HG03108 (cell line): Measurements from ENCODE around the gene CMTM7.

Source experiments
- ATAC-seq: cut with Tn5 transposase; IDR thresholded peaks from one replicate; pipeline ENCODE4 v1.9.1; 2021; ENCODE audit warnings: moderate library complexity; ENCODE audit not compliant: unreplicated experiment

Gene CMTM7

GRCh38 chr3:32411442-32411841, 19.8 kb downstream of the CMTM7 start:
- no peak for ATAC-seq

- ATAC-seq: no peak
Observed at GRCh38 chr3:32412887-32413286, 21.2 kb downstream of the CMTM7 start.

GRCh38 chr3:32413845-32414521, 22.3 kb downstream of the CMTM7 start:
- ATAC-seq: no peak

- ATAC-seq: no peak
Observed at GRCh38 chr3:32414522-32415202, 23.0 kb downstream of the CMTM7 start.

- no peak for ATAC-seq
Observed at GRCh38 chr3:32419742-32420125, 28.1 kb downstream of the CMTM7 start.

DNA sequence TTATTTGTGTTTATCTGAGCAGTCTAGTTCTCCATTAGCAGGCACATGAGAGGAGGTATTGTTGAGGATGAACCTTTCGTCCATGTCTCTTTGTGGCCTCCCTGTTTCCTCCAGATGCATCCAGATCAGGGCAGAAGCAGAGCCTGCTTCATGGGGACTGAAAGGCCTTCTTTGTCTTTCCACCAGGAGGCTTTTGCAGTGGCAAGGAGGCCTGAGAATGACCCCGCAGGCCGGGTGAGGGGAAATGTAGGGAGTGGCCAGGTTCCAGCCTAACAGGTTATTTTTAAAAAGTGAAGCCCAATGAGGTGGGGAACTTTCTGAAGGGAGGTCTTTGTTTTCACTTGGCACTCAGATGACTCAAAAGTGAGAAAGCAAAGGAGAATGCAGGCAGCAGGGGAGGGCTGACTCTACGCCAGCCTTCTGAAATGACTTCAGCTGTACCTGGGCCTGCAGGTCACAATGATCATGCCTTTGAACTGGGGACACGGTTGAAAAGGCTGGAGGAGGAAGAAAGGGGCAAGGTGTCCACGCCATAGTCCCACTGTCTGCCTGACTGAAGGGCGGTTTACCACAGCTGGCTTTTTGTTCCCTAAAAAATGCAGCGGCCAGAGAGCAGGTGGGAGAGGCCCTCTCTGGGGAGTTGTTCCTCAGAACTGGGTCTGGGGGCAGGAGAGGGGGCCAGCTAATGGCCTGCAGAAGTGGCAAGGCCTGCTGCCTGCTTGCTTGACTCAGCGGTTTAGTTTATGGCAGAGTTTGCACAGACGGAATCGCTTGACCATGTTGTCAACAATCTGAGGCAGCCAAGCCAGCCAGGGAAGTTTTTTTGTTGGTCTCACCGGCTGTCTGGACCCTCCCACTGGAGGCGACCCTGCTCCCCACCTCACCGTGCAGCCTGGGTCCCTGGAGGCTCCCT, 28.7 kb downstream of the CMTM7 start:
- peak; percentile 80 for ATAC-seq

DNA sequence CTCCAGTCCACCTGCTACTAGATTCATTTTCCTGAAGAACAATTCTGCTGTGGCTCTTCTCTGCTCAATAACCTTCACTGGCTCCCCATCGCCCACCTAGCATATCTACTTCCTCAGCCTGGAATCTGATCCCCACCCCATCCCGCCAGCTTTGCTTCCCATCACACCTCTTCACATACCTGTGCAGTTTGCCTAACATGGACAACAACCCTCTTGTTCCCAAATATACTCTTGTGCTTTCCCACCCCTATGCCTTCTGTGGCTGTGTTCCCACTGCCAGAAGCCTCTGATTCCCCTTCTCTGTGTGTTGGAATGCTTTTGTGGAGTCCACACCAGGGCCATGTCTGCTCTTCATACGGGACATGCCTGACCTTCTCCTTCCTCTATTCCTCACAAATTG, 29.5 kb downstream of the CMTM7 start:
- no peak for ATAC-seq

DNA sequence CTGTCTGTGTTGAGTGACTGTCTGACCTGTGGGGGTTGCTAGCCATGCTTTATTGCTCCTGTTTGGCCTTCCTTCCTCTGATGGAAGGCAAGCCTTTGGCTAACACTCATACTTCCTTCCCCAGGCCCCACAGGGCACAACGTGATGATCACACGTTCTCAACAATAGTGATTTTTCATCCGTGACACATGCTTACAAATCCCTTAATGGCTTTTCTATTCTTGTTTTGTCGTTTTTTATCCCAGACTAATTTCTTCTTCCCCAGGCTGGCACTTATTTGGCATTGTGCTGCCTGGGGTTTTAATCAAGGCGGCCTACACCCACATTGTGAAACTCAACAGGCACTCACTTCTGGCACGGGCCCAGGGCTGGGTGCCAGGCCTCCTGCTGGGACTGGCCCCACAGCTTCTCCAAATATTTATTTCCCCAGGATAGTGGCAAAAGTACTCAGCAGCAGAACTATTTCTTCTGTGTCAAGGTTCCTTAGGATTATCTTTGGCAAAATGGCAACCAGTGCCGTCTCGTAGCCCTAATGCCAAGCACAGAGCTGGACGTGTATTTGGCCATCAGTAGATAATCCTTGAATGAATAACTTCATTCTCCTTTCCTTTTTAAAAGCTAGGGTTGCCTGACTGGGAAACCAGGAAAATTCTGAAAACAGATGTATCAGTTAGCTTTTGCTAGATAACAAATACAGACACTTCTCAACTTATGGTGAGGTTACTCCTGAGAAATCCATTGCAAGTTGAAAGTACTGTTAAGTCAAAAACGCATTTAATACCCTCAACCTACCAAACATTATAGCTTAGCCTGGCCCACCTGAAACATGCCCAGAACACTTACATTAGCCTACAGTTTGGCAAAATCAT, 30.6 kb downstream of the CMTM7 start:
- no peak for ATAC-seq

GRCh38 chr3:32422943-32423342, 31.3 kb downstream of the CMTM7 start:
- ATAC-seq: no peak

GRCh38 chr3:32423534-32423933, 31.9 kb downstream of the CMTM7 start:
- ATAC-seq: no peak

DNA sequence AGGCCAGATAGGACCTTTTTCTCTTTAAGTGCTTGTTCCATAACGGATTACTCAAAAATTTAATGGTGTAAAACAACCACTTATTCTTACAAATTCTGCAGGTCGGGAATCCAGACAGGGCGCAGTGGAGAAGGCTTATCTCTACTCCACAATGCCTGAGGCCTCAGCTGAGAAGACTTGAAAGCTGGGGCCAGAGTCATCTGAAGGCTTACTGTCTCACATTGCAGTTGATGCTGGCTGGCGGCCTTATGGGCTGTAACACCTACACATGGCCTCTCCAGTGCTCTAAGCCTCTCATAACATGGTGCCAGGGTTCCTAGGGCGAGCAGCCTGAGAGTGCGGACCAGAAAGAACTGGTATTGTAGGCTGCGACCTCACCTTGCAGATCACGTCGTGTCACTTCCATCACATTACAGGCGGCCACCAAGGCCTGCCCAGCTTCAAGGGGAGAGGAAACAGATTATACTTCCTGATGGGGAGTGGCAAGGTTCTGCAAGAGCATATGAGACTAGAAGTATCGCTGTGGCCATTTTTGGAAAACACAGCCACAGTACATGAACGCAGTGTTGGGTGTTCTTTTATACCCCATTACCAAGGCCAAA, 32.4 kb downstream of the CMTM7 start:
- ATAC-seq: no peak

DNA sequence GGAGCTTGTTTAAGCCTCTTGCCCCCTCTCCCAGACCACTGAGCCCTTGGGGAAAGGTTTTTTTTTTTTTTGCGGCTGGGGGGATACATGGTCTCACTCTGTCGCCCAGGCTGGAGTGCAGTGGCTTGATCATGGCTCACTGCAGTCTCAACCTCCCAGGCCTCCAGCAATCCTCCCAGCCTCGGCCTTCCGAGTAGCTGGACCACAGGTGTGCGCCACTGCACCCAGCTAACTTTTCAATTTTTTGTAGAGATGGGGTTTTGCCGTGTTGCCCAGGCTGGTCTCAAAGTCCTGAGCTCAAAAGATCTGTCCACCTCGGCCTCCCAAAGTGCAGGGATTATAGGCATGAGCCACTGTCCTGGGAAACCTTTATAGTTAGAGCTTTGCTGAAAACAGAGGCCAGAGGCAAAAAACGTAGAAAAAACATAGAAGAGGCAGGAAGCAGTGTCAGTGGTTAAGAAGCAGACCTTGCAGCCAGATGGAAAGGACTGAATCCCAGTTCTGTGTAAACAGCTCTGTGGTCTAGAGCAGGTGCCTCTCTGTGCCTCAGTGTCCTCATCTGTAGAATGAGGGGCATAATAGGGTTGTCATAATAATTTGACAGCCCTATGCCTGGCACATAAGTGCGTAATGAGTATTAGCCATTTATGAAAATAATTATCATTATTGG, 33.1 kb downstream of the CMTM7 start:
- ATAC-seq: no peak

DNA sequence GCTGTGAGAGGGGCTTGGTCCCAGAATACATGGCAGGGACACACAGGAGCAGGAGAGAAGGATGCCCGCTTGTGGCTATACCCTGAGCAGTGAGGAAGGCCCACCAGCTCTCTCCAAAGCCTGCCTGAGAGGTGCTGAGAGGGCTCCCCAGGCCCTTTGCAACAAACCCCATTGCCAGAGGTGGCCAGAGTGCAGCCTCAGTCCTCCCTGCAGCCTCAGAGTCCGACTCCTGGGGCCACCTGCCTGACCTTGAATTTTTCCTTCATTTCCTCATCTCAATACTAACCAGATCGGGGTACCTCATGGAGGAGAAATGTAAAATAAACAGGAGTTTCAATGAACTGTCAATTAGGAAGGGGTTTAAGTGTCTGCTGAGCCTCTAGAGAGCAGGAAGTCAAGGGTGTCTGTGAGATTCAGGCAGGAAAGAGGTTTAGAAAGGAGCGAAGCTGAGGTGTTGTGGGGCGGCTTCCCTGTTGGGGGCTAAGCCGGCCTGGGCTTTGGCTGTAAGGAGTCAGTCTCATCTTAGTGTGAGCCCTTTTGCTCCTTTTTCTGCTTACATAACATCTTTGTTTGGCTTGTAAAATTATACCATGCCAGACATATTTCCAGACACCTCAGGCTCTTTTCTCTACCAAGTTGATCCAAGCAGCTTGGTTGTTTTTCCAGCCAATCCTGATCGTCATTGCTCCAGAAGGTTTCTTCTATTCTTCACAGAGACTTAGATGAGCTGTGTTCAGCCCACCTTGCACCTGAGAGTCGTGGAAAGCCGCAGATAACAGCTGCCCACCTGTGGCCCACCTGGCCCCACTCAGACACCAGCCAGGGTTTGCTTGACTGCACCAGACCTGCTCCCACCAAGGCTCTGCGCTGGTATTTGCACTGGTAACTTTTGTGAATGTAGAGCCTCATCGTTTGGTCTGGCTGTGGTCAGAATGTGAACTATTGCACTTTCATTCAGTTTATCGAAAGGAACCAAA, 36.7 kb downstream of the CMTM7 start:
- peak; percentile 75 for ATAC-seq

DNA sequence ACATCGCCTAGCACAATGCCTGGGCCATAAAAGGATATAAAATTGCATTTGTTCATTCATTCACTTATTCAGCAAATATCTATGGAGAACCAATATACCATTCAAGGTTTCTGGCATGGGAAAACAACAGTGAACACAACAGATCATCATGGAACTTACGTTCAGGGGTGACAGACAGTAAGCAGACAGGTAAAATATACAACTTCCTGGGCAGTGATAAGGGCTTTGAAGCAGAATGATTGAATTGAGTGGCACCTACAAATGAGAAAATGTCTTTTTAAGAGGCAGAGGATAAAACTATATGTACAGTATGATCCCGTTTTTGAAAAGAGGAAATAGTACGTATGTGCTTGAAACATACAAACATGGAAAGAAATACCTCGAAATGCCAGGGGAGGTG, 39.2 kb downstream of the CMTM7 start:
- ATAC-seq: no peak

GRCh38 chr3:32431481-32431880, 39.8 kb downstream of the CMTM7 start:
- no peak for ATAC-seq

DNA sequence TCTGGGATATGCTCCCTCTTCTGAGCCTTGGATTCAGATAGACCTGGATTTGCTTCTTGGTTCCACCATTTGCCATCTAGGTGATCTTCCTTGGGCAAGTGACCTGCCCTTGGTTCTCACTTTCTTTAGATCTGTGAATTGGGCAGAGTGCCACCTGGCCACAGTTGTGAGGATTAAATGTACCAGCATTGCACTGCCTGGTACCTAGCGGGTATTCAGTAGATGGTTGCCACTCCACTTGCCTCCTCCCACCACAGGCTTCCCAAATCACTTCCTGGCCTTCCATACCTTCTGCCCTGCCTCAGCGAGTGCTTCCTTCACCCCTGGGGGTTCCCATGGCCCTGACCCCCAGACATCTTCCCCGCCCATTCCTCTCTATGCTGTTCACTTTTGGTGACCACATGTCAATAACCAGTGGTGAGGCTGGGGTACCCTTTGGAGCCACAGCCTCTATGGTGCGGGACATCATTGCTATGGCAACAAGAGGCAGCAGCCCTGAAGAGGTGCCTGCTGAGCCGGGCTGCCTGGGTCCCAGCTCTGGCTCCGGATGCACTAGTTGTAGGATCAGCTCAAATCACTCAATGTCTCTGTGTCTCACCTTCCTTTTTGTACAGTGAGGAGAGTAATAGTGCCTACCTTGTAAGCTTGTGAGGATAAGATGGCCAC, 40.5 kb downstream of the CMTM7 start:
- no peak for ATAC-seq

GRCh38 chr3:32432711-32433530, 41.3 kb downstream of the CMTM7 start:
- peak; percentile 35 for ATAC-seq
